IMR-90 (cell line): ENCODE measurements around the gene ITGA1. TPM values are rescaled to one million over a fixed set of nuclear protein-coding genes. Genes with fewer than 3 reads are reported as not detected.

Source experiments
- ATAC-seq: fragments of 200-7000 bp; cut with Tn5 transposase; 2 replicates; pipeline ENCODE4 v1.9.1; 2020; ENCODE audit warnings: low read depth, mild to moderate bottlenecking, moderate library complexity
- BruUV-seq: library from RNA; stranded (reverse); fragments of 400-500 nt; replicated peaks from 2 replicates; lab custom pipeline; 2021; lab: Mats Ljungman, UMichigan
- CTCF ChIA-PET: fragments of 300-600 bp; formaldehyde crosslinking; extraction: SDS; loops from one replicate; lab custom pipeline; 2021; ENCODE audit warnings: antibody characterized with exemption; lab: Yijun Ruan, JAX
- POLR2A ChIA-PET: fragments of 300-600 bp; sonication (Branson Sonifier 250); formaldehyde crosslinking; loops from one replicate; lab custom pipeline; 2022; ENCODE audit warnings: antibody characterized with exemption; ENCODE audit not compliant: unreplicated experiment; lab: Charles Lee
- DNase-seq: peaks from one replicate; pipeline ENCODE4 v3.0.0; 2013
- H2AFZ ChIP-seq: replicated peaks from 2 replicates; pipeline ENCODE3; 2013; ENCODE audit warnings: low read length, mild to moderate bottlenecking; ENCODE audit not compliant: poor library complexity
- H2AK5ac ChIP-seq: 2 replicates; pipeline ENCODE4 v1.6.1; 2013; ENCODE audit warnings: low read depth, low read length, inconsistent platforms
- H2AK9ac ChIP-seq: replicated peaks from 2 replicates; pipeline ENCODE3; 2013; ENCODE audit warnings: mild to moderate bottlenecking, low read depth, low read length, moderate library complexity; ENCODE audit not compliant: poor library complexity
- H2BK120ac ChIP-seq: 2 replicates; pipeline ENCODE4 v1.6.1; 2013; ENCODE audit warnings: low read depth, low read length, inconsistent platforms
- H2BK15ac ChIP-seq: 3 replicates; pipeline ENCODE4 v1.6.1; 2013; ENCODE audit warnings: low read depth, low read length, inconsistent platforms
- H2BK20ac ChIP-seq: 2 replicates; pipeline ENCODE4 v1.6.1; 2013; ENCODE audit warnings: low read depth, mild to moderate bottlenecking, inconsistent platforms, low read length, moderate library complexity
- H2BK5ac ChIP-seq: 2 replicates; pipeline ENCODE4 v1.6.1; 2013; ENCODE audit warnings: mild to moderate bottlenecking, low read depth, low read length, inconsistent platforms; ENCODE audit not compliant: poor library complexity, severe bottlenecking
- H3K14ac ChIP-seq: replicated peaks from 2 replicates; pipeline ENCODE4 v1.6.1; 2013; ENCODE audit warnings: low read depth, low read length, inconsistent platforms
- H3K18ac ChIP-seq: 2 replicates; pipeline ENCODE4 v1.6.1; 2013; ENCODE audit warnings: low read depth, low read length, control low read depth
- H3K23ac ChIP-seq: 2 replicates; pipeline ENCODE4 v1.6.1; 2013; ENCODE audit warnings: low read depth, low read length, inconsistent platforms
- H3K27ac ChIP-seq: 2 replicates; pipeline ENCODE4 v1.5.1; 2013; ENCODE audit warnings: mild to moderate bottlenecking, control low read depth, low read length; ENCODE audit not compliant: insufficient read depth
- H3K27me3 ChIP-seq: 2 replicates; pipeline ENCODE4 v1.6.1; 2013; ENCODE audit warnings: low read length; ENCODE audit not compliant: control insufficient read depth, insufficient read depth
- H3K36me3 ChIP-seq: 2 replicates; pipeline ENCODE4 v1.6.1; 2013; ENCODE audit warnings: low read length, mixed read lengths; ENCODE audit not compliant: control insufficient read depth, insufficient read depth
- H3K4ac ChIP-seq: 2 replicates; pipeline ENCODE4 v1.6.1; 2013; ENCODE audit warnings: low read depth, low read length, inconsistent platforms
- H3K4me1 ChIP-seq: 2 replicates; pipeline ENCODE4 v1.6.1; 2013; ENCODE audit warnings: low read length, mixed read lengths; ENCODE audit not compliant: control insufficient read depth, insufficient read depth
- H3K4me2 ChIP-seq: 2 replicates; pipeline ENCODE4 v1.6.1; 2013; ENCODE audit warnings: low read depth, mild to moderate bottlenecking, control low read depth, low read length, moderate library complexity
- H3K4me3 ChIP-seq: 2 replicates; pipeline ENCODE4 v1.5.1; 2013; ENCODE audit warnings: low read depth, mild to moderate bottlenecking, control low read depth, low read length, moderate library complexity; ENCODE audit not compliant: insufficient read depth
- H3K56ac ChIP-seq: 2 replicates; pipeline ENCODE4 v1.6.1; 2013; ENCODE audit warnings: low read length, inconsistent platforms; ENCODE audit not compliant: insufficient read depth; ENCODE audit errors: extremely low read depth
- H3K79me1 ChIP-seq, 2 experiments: 2 replicates each; pipeline ENCODE4 v1.6.1; 2013; ENCODE audit warnings: low read length in 2 of 2, inconsistent platforms in 1 of 2, low read depth in 1 of 2
- H3K9ac ChIP-seq: 2 replicates; pipeline ENCODE4 v1.6.1; 2013; ENCODE audit warnings: low read depth, low read length, control low read depth
- H3K9me1 ChIP-seq: 2 replicates; pipeline ENCODE4 v1.6.1; 2013; ENCODE audit warnings: low read length, inconsistent platforms; ENCODE audit not compliant: insufficient read depth
- H3K9me3 ChIP-seq: 2 replicates; pipeline ENCODE4 v1.6.1; 2013; ENCODE audit warnings: low read length; ENCODE audit not compliant: control insufficient read depth, insufficient read depth
- H4K20me1 ChIP-seq: 2 replicates; pipeline ENCODE4 v1.6.1; 2013; ENCODE audit warnings: low read length, inconsistent platforms; ENCODE audit not compliant: insufficient read depth
- H4K5ac ChIP-seq: 2 replicates; pipeline ENCODE4 v1.6.1; 2013; ENCODE audit warnings: mild to moderate bottlenecking, low read depth, low read length, control low read depth
- H4K8ac ChIP-seq, 2 experiments: 2 replicates each; pipeline ENCODE4 v1.6.1; 2013; ENCODE audit warnings: low read depth in 2 of 2, low read length in 2 of 2, control low read depth in 1 of 2, inconsistent platforms in 1 of 2
- H4K91ac ChIP-seq: 2 replicates; pipeline ENCODE4 v1.6.1; 2013; ENCODE audit warnings: low read depth, low read length, inconsistent platforms; ENCODE audit not compliant: insufficient read depth
- BHLHE40 ChIP-seq: fragments of 150-350 bp; IDR thresholded peaks from 2 replicates; pipeline ENCODE4 v1.6.1; 2016; ENCODE audit warnings: mild to moderate bottlenecking, low read depth, low read length
- CEBPB ChIP-seq: IDR thresholded peaks from 2 replicates; pipeline ENCODE4 v1.6.1; 2012; ENCODE audit warnings: low read depth, low read length, improper control_type of control experiment
- CHD1 ChIP-seq: IDR thresholded peaks from 2 replicates; pipeline ENCODE4 v1.6.1; 2012; ENCODE audit warnings: low read depth, low read length, improper control_type of control experiment
- CTCF ChIP-seq: conservative IDR thresholded peaks from 2 replicates; pipeline ENCODE4 v1.5.1; 2012; ENCODE audit warnings: mild to moderate bottlenecking, low read depth, low read length, improper control_type of control experiment
- ELK1 ChIP-seq: fragments of 150-350 bp; IDR thresholded peaks from 2 replicates; pipeline ENCODE4 v1.6.1; 2016; ENCODE audit warnings: low read depth, mild to moderate bottlenecking, low read length, moderate library complexity, borderline replicate concordance
- FOS ChIP-seq: fragments of 150-350 bp; IDR thresholded peaks from 2 replicates; pipeline ENCODE4 v1.6.1; 2016; ENCODE audit warnings: low read depth, low read length
- MAFK ChIP-seq: IDR thresholded peaks from 2 replicates; pipeline ENCODE4 v1.6.1; 2012; ENCODE audit warnings: low read depth, low read length, improper control_type of control experiment
- MAZ ChIP-seq: IDR thresholded peaks from 2 replicates; pipeline ENCODE4 v1.6.1; 2012; ENCODE audit warnings: low read depth, mild to moderate bottlenecking, low read length, improper control_type of control experiment, moderate library complexity, borderline replicate concordance
- MXI1 ChIP-seq: IDR thresholded peaks from 2 replicates; pipeline ENCODE4 v1.6.1; 2012; ENCODE audit warnings: low read depth, mild to moderate bottlenecking, low read length, moderate library complexity, borderline replicate concordance
- NFE2L2 ChIP-seq: fragments of 150-350 bp; IDR thresholded peaks from 2 replicates; pipeline ENCODE4 v1.6.1; 2016; ENCODE audit warnings: low read depth, mild to moderate bottlenecking, low read length
- POLR2A ChIP-seq: IDR thresholded peaks from 2 replicates; pipeline ENCODE4 v1.6.1; 2012; ENCODE audit warnings: mild to moderate bottlenecking, low read depth, low read length
- RAD21 ChIP-seq: IDR thresholded peaks from 2 replicates; pipeline ENCODE4 v1.6.1; 2012; ENCODE audit warnings: low read length, improper control_type of control experiment
- RCOR1 ChIP-seq: IDR thresholded peaks from 2 replicates; pipeline ENCODE4 v1.6.1; 2012; ENCODE audit warnings: mild to moderate bottlenecking, low read length, improper control_type of control experiment; ENCODE audit not compliant: insufficient replicate concordance
- RFX5 ChIP-seq: IDR thresholded peaks from 2 replicates; pipeline ENCODE4 v1.8.0; 2012; ENCODE audit warnings: low read depth, mild to moderate bottlenecking, low read length, moderate library complexity
- SMC3 ChIP-seq: fragments of 150-350 bp; IDR thresholded peaks from 2 replicates; pipeline ENCODE4 v1.6.1; 2016; ENCODE audit warnings: low read depth, mild to moderate bottlenecking, antibody characterized with exemption, low read length, moderate library complexity
- USF2 ChIP-seq: fragments of 150-350 bp; IDR thresholded peaks from 2 replicates; pipeline ENCODE4 v1.6.1; 2017; ENCODE audit warnings: mild to moderate bottlenecking, antibody characterized with exemption, low read length, low read depth
- WGBS, 2 experiments: methylation state at CpG; one replicate each; pipeline versions ENCODE4 v1.1.5 to v1.1.7; 2013; ENCODE audit warnings: missing lambda C conversion rate in 2 of 2; ENCODE audit not compliant: insufficient read length in 1 of 2; ENCODE audit errors: extremely low coverage in 2 of 2; 5-methylcytosine and 5-hydroxymethylcytosine counted together
- dilution Hi-C: fragments of 300-500 bp; cut with HindIII; formaldehyde crosslinking; loops from one replicate; pipeline ENCODE4 v1.14.3; 2018; ENCODE audit warnings: low sequenced_read_pairs; ENCODE audit not compliant: unreplicated experiment
- in situ Hi-C: fragments of 300-500 bp; cut with MboI; formaldehyde crosslinking; loops from 3 replicates; pipeline ENCODE4 v1.14.3; 2019; ENCODE audit warnings: low sequenced_read_pairs, inconsistent platforms, mixed read lengths
- intact Hi-C: fragments of 100-400 bp; cut with micrococcal nuclease; formaldehyde crosslinking; loops from 2 replicates; pipeline ENCODE4 v1.10.0; 2022
- polyA plus RNA-seq, 3 experiments: library from polyadenylated mRNA; depleted of rRNA; stranded (reverse); fragments of >200 nt; gene quantifications; 2 replicates each; pipeline ENCODE4 v1.2.3, GENCODE V29; 2012; ENCODE audit warnings: low replicate concordance in 1 of 3
- total RNA-seq: library from RNA; depleted of rRNA; stranded (reverse); fragments of >200 nt; gene quantifications from 2 replicates; pipeline ENCODE4 v1.2.3, GENCODE V29; 2012

Gene ITGA1
- total and polyA plus RNA-seq, 2 of the 4 experiments (the other 2 are of a cell fraction), result 22.3 to 95.2 TPM

- Histone ChIP-seq H2AFZ (no peak overlapping the region), H3K27me3 (no peaks in the 10 kb centered on the region), H2BK120ac (no peak overlapping the region), H3K4me3 (no peak overlapping the region), H2BK5ac (no peak overlapping the region), H3K27ac (no peak overlapping the region), H3K23ac (no peak overlapping the region), H4K8ac (no peak overlapping the region), H2AK5ac (no peak overlapping the region), H2AK9ac (no peak overlapping the region), H3K36me3 (peaks cover 1% of the 10 kb centered on the region; the same call in 1 of the 2 replicates), H3K9me1 (peaks cover 3% of the 10 kb centered on the region), H2BK20ac (peak overlapping the region; percentile 60; the same call in 1 of the 2 replicates), H2BK15ac (no peak overlapping the region; the same call in 2 of the 3 replicates), H3K9ac (no peak overlapping the region), H4K5ac (no peak overlapping the region), H3K4me2 (no peak overlapping the region; the same call in 1 of the 2 replicates), H3K4me1 (peaks cover 12% of the 10 kb centered on the region), H3K79me1 (peaks cover 0 to 24% of the 10 kb centered on the region in 2 experiments; a peak in 2 of 4 replicates), H3K18ac (no peak overlapping the region), H3K56ac (no peak overlapping the region), H4K91ac (no peak overlapping the region), H3K14ac (no peak overlapping the region), H4K20me1 (0 out of 2 replicates have a peak, but pooled peaks cover 5% of the 10 kb centered on the region), H3K4ac (no peak overlapping the region), H3K9me3 (no peaks in the 10 kb centered on the region)
- CTCF ChIA-PET, result interaction anchor here (0.5 to 1.4 kb wide), 3 partner anchors 70 to 150 kb away, joined by 3 to 4 read pairs (median 3); no protein-coding TSS in a partner anchor
- intact Hi-C loops, result loop anchor here (5.0 kb wide), 1 partner anchor 39 kb away; no protein-coding TSS in a partner anchor
- in situ Hi-C loops, result no loop called here
- no TSS peak for BruUV-seq
- DNase-seq (peak; percentile 18), ATAC-seq (no peak)
- dilution Hi-C loops, result no loop called here
- WGBS, 2 experiments, result no CpG with 5 or more reads among the region's 4 CpGs
- no peak for TF ChIP-seq POLR2A
- no peak for TF ChIP-seq FOS
- no peak for TF ChIP-seq MAZ
- no peak for TF ChIP-seq MAFK
- no peak for TF ChIP-seq RCOR1
- TF ChIP-seq BHLHE40, result no peak
- TF ChIP-seq RAD21, result no peak
- no peak for TF ChIP-seq CTCF
- no peak for TF ChIP-seq ELK1
- TF ChIP-seq SMC3, result no peak
- no peak for TF ChIP-seq USF2
- TF ChIP-seq CEBPB, result no peak
- no peak for TF ChIP-seq CHD1
- no peak for TF ChIP-seq RFX5
- TF ChIP-seq MXI1, result no peak
- no peak for TF ChIP-seq NFE2L2
- POLR2A ChIA-PET, result no interaction called here
Measured at GRCh38 chr5:52786391-52786790, 1.3 kb upstream of the ITGA1 start.
